ENCODE data around the gene ZBTB20.

The ZBTB20 gene

GRCh38 chr3:114565216-114565615 is 581.9 kb downstream of the ZBTB20 start:
- no peak for DNase-seq

- no peak for DNase-seq
Measured at GRCh38 chr3:114563720-114564119, 583.4 kb downstream of the ZBTB20 start.

GRCh38 chr3:114562557-114562956 is 584.5 kb downstream of the ZBTB20 start:
- no peak for DNase-seq

GRCh38 chr3:114558271-114558670 is 588.8 kb downstream of the ZBTB20 start:
- no peak for DNase-seq

GRCh38 chr3:114557791-114558190 is 589.3 kb downstream of the ZBTB20 start:
- no peak for DNase-seq

- DNase-seq, result no peak
Measured at GRCh38 chr3:114556657-114557213, 590.4 kb downstream of the ZBTB20 start.

- no peak for DNase-seq
Measured at GRCh38 chr3:114554731-114555130, 592.4 kb downstream of the ZBTB20 start.

- no peak for DNase-seq
Measured at GRCh38 chr3:114553949-114554593, 593.0 kb downstream of the ZBTB20 start.

GRCh38 chr3:114552527-114552812 is 594.6 kb downstream of the ZBTB20 start:
- no peak for DNase-seq

GRCh38 chr3:114551770-114552526 is 595.1 kb downstream of the ZBTB20 start:
- DNase-seq, result no peak

GRCh38 chr3:114550165-114550564 is 596.9 kb downstream of the ZBTB20 start:
- DNase-seq, result no peak

- no peak for DNase-seq
Measured at GRCh38 chr3:114545193-114545592, 601.9 kb downstream of the ZBTB20 start.

- DNase-seq, result no peak
Measured at GRCh38 chr3:114542359-114542758, 604.7 kb downstream of the ZBTB20 start.

- no peak for DNase-seq
Measured at GRCh38 chr3:114539525-114539924, 607.6 kb downstream of the ZBTB20 start.

- no peak for DNase-seq
Measured at GRCh38 chr3:114538211-114538610, 608.9 kb downstream of the ZBTB20 start.

- no peak for DNase-seq
Measured at GRCh38 chr3:114528517-114528916, 618.6 kb downstream of the ZBTB20 start.

- no peak for DNase-seq
Measured at GRCh38 chr3:114527036-114527644, 619.9 kb downstream of the ZBTB20 start.

- no peak for DNase-seq
Measured at GRCh38 chr3:114525278-114525677, 621.8 kb downstream of the ZBTB20 start.

GRCh38 chr3:114519415-114519814 is 627.7 kb downstream of the ZBTB20 start:
- peak in 1 of 5 donors; percentile 2 for DNase-seq

- DNase-seq, result no peak
Measured at GRCh38 chr3:114518206-114518808, 628.8 kb downstream of the ZBTB20 start.

GRCh38 chr3:114510201-114510600 is 636.9 kb downstream of the ZBTB20 start:
- DNase-seq, result no peak

- DNase-seq, result no peak
Measured at GRCh38 chr3:114509756-114510155, 637.3 kb downstream of the ZBTB20 start.

- DNase-seq, result no peak
Measured at GRCh38 chr3:114508976-114509375, 638.1 kb downstream of the ZBTB20 start.

- no peak for DNase-seq
Measured at GRCh38 chr3:114508208-114508607, 638.9 kb downstream of the ZBTB20 start.
